Measurements from ENCODE around the gene CEP112.

DNA sequence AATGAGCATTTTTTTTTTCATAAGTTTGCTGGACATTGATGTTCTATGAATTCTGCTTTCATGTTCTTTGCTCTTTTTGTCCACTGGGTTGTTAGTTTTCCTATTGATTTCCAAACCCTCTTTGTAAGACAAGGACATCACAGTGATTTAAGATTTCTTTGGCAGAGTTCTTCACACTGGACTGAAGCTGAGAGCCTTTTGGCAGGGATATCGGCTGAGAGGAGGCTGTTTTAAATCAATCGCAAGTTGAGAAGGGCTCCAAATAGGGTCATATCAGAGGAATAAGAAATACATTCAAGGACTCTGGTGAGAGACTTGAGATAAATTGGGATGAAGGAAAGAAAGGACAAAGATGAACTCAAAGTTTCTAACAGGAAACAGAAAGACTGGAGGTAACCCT lies 464.7 kb downstream of the CEP112 start:
- TF ChIP-seq, protein P1, sequence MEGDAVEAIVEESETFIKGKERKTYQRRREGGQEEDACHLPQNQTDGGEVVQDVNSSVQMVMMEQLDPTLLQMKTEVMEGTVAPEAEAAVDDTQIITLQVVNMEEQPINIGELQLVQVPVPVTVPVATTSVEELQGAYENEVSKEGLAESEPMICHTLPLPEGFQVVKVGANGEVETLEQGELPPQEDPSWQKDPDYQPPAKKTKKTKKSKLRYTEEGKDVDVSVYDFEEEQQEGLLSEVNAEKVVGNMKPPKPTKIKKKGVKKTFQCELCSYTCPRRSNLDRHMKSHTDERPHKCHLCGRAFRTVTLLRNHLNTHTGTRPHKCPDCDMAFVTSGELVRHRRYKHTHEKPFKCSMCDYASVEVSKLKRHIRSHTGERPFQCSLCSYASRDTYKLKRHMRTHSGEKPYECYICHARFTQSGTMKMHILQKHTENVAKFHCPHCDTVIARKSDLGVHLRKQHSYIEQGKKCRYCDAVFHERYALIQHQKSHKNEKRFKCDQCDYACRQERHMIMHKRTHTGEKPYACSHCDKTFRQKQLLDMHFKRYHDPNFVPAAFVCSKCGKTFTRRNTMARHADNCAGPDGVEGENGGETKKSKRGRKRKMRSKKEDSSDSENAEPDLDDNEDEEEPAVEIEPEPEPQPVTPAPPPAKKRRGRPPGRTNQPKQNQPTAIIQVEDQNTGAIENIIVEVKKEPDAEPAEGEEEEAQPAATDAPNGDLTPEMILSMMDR (conservative IDR thresholded peaks at IDR 0.05 in 1 of 2, IDR thresholded peaks at IDR 0.05 in 1 of 2; ENCODE audit: low read depth in 1 of 2, low read length in 2 of 2) = no peak
- TF ChIP-seq EZH2 (IDR thresholded peaks at IDR 0.05; ENCODE audit: low read length, missing control alignments) = no peak

Measured in fibroblast of lung (primary cell).